Activated CD4-positive, CD25-positive, alpha-beta regulatory T cell treated with anti-CD3 and anti-CD28 coated beads, Interleukin-2, amount 50 U/mL, for 72 hours (primary cell): ENCODE results near the gene PLEKHA5.
"Not testable (repeated sequence)": the region's sequence is repeated elsewhere in the genome, so short reads cannot be mapped to it uniquely, and the experiment has no call there.

ENCODE experiments used
- DNase-seq: peaks from one replicate; pipeline ENCODE4 v3.0.0; 2021

The PLEKHA5 gene

GRCh38 chr12:19129486-19130223 is at the start of gene PLEKHA5:
TSS of gene PLEKHA5 (plus strand) at chr12:19129733. CDS start at chr12:19129800, 67 bp downstream.
- peak; percentile 48 for DNase-seq

- no peak for DNase-seq
Observed at GRCh38 chr12:19080918-19081317, 48.6 kb upstream of the PLEKHA5 start.

GRCh38 chr12:19082365-19082911 is 47.1 kb upstream of the PLEKHA5 start:
- no peak for DNase-seq

GRCh38 chr12:19084547-19084946 is 45.0 kb upstream of the PLEKHA5 start:
- no peak for DNase-seq

- no peak for DNase-seq
Observed at GRCh38 chr12:19085090-19085489, 44.4 kb upstream of the PLEKHA5 start.

GRCh38 chr12:19088606-19089005 is 40.9 kb upstream of the PLEKHA5 start:
- no peak for DNase-seq

GRCh38 chr12:19092482-19092881 is 37.1 kb upstream of the PLEKHA5 start:
- not testable (repeated sequence) for DNase-seq

- no peak for DNase-seq
Observed at GRCh38 chr12:19093218-19093617, 36.3 kb upstream of the PLEKHA5 start.

- no peak for DNase-seq
Observed at GRCh38 chr12:19095331-19095730, 34.2 kb upstream of the PLEKHA5 start.

GRCh38 chr12:19095756-19096480 is 33.6 kb upstream of the PLEKHA5 start:
- DNase-seq, result no peak

GRCh38 chr12:19105463-19105862 is 24.1 kb upstream of the PLEKHA5 start:
- DNase-seq, result no peak

- no peak for DNase-seq
Observed at GRCh38 chr12:19107750-19108149, 21.8 kb upstream of the PLEKHA5 start.

- no peak for DNase-seq
Observed at GRCh38 chr12:19110221-19110940, 19.2 kb upstream of the PLEKHA5 start.

- DNase-seq, result no peak
Observed at GRCh38 chr12:19113464-19113863, 16.1 kb upstream of the PLEKHA5 start.

- DNase-seq, result no peak
Observed at GRCh38 chr12:19115285-19115684, 14.2 kb upstream of the PLEKHA5 start.

GRCh38 chr12:19119440-19119839 is 10.1 kb upstream of the PLEKHA5 start:
- DNase-seq, result no peak

GRCh38 chr12:19120795-19121194 is 8.7 kb upstream of the PLEKHA5 start:
- DNase-seq, result no peak

GRCh38 chr12:19121449-19122018 is 8.0 kb upstream of the PLEKHA5 start:
- DNase-seq, result no peak

GRCh38 chr12:19125325-19125724 is 4.2 kb upstream of the PLEKHA5 start:
- no peak for DNase-seq

- DNase-seq, result no peak
Observed at GRCh38 chr12:19127270-19127669, 2.3 kb upstream of the PLEKHA5 start.

- DNase-seq, result no peak
Observed at GRCh38 chr12:19128485-19128884, 1.0 kb upstream of the PLEKHA5 start.

GRCh38 chr12:19129122-19129485 is 429 bp upstream of the PLEKHA5 start:
- no peak for DNase-seq
